Aorta (tissue), 5 donors: ENCODE data around the gene MYL11. TPM values are rescaled to one million over a fixed set of nuclear protein-coding genes. Genes with fewer than 3 reads are reported as not detected.
A peak's percentile ranks its signal among the peaks of the same experiment; 100 is the strongest.

Source experiments
- ATAC-seq: fragments of 200-7000 bp; cut with Tn5 transposase; one replicate; pipeline ENCODE4 v1.9.1; 2022; ENCODE audit warnings: moderate library complexity; ENCODE audit not compliant: low FRiP score
- DNase-seq, 2 donors: peaks; one replicate each; pipeline ENCODE4 v3.0.0-alpha.2; 2020
- H3K27ac ChIP-seq, 2 donors: one replicate each; pipeline ENCODE4 v1.5.1; 2013; ENCODE audit warnings: low read length in 2 of 2, mild to moderate bottlenecking in 2 of 2, moderate library complexity in 2 of 2, control low read depth in 1 of 2, inconsistent platforms in 1 of 2, low read depth in 1 of 2
- H3K27me3 ChIP-seq, 2 donors: one replicate each; pipeline ENCODE4 v1.6.1; 2013; ENCODE audit warnings: control low read depth in 1 of 2, low read length in 1 of 2, mild to moderate bottlenecking in 1 of 2, moderate library complexity in 1 of 2; ENCODE audit not compliant: insufficient read depth in 2 of 2, control insufficient read depth in 1 of 2
- H3K36me3 ChIP-seq, 2 donors: one replicate each; pipeline ENCODE4 v1.6.1; 2013; ENCODE audit warnings: control low read depth in 1 of 2, low read length in 1 of 2, mild to moderate bottlenecking in 1 of 2; ENCODE audit not compliant: insufficient read depth in 2 of 2, control insufficient read depth in 1 of 2
- H3K4me1 ChIP-seq, 2 donors: one replicate each; pipeline ENCODE4 v1.6.1; 2013; ENCODE audit warnings: low read length in 2 of 2, control low read depth in 1 of 2, mild to moderate bottlenecking in 1 of 2, moderate library complexity in 1 of 2; ENCODE audit not compliant: insufficient read depth in 2 of 2, control insufficient read depth in 1 of 2
- H3K4me3 ChIP-seq, 2 donors: one replicate each; pipeline ENCODE4 v1.5.1; 2013; ENCODE audit warnings: low read length in 2 of 2, control low read depth in 1 of 2, mild to moderate bottlenecking in 1 of 2
- H3K9me3 ChIP-seq: one replicate; pipeline ENCODE4 v1.6.1; 2013; ENCODE audit warnings: mild to moderate bottlenecking, low read length; ENCODE audit not compliant: control insufficient read depth
- WGBS, 2 donors: extraction: QIAGEN DNeasy Blood & Tissue Kit; methylation state at CpG; one replicate each; pipeline ENCODE4 v1.1.7; 2013; 5-methylcytosine and 5-hydroxymethylcytosine counted together
- intact Hi-C, 2 donors: fragments of 100-400 bp; cut with DNase I; formaldehyde crosslinking; loops; one replicate each; pipeline versions ENCODE4 v1.14.2 to v1.15.0; 2022
- polyA plus RNA-seq, 2 donors: library from polyadenylated mRNA; stranded (reverse); fragments of 200-250 nt; gene quantifications; one replicate each; pipeline ENCODE4 v1.2.3, GENCODE V29; 2013
- total RNA-seq, 2 donors: library from RNA; stranded (reverse); fragmentation: NEBNext Ultra II Directional; extraction: Animal tissue kit (Norgen Biotek cat#: 25700); gene quantifications; one replicate each; pipeline ENCODE4 v1.2.1, GENCODE V29; 2021
- donor health status: healthy with polysubstance abuse.
- donor health status: Bipolar disorder and iron deficiency.
- donor health status: DM: no; HTN: no; CAD: no.
- donor health status: DM: no; HTN: no; CAD: no.
- donor health status: DM: yes; HTN: yes; CAD: no.

MYL11 gene
- total and polyA plus RNA-seq, 4 donors: 0.26 TPM; not detected in 3

GRCh38 chr16:30367349-30368009 is 7.1 kb upstream of the MYL11 start:
- no peaks in the 10 kb centered on the region for H3K27me3 ChIP-seq
- intact Hi-C loops: no loop called here
- H3K4me1 ChIP-seq: peaks cover 0 to 4% of the 10 kb centered on the region in 2 donors
- DNase-seq (no peak), ATAC-seq (no peak)
- H3K36me3 ChIP-seq: no peaks in the 10 kb centered on the region
- H3K9me3 ChIP-seq: no peaks in the 10 kb centered on the region
- 59 to 60% methylated on average over 10 of the region's 10 CpGs for WGBS, 2 donors
- H3K4me3 ChIP-seq: peak overlapping the region in 1 of 2 donors; percentile 92
- H3K27ac ChIP-seq: peak overlapping the region in 1 of 2 donors; percentile 9

GRCh38 chr16:30368122-30368791 is 6.3 kb upstream of the MYL11 start:
- Histone ChIP-seq H3K4me3 (peak overlapping the region in 1 of 2 donors; percentile 92), H3K36me3 (no peaks in the 10 kb centered on the region), H3K27ac (no peak overlapping the region), H3K27me3 (no peaks in the 10 kb centered on the region), H3K4me1 (peaks cover 0 to 4% of the 10 kb centered on the region in 2 donors), H3K9me3 (no peaks in the 10 kb centered on the region)
- intact Hi-C loops: no loop called here
- ATAC-seq (no peak), DNase-seq (peak in 1 of 2 donors; percentile 67)
- WGBS, 2 donors: 1 to 3% methylated on average over 8 of the region's 8 CpGs

- WGBS, 2 donors: 5 to 8% methylated on average over 4 of the region's 4 CpGs
- H3K4me1 ChIP-seq: peaks cover 0 to 4% of the 10 kb centered on the region in 2 donors
- H3K27ac ChIP-seq: no peak overlapping the region
- no peaks in the 10 kb centered on the region for H3K9me3 ChIP-seq
- DNase-seq: no peak
- H3K36me3 ChIP-seq: no peaks in the 10 kb centered on the region
- intact Hi-C loops: no loop called here
- ATAC-seq: no peak
- no peaks in the 10 kb centered on the region for H3K27me3 ChIP-seq
- peak overlapping the region; percentile 92 for H3K4me3 ChIP-seq
Observed at GRCh38 chr16:30368792-30369090, 5.9 kb upstream of the MYL11 start.

GRCh38 chr16:30369091-30369937 is 5.3 kb upstream of the MYL11 start:
- intact Hi-C loops: no loop called here
- peak overlapping the region; percentile 92 for H3K4me3 ChIP-seq
- WGBS, 2 donors: 0 to 1% methylated on average over 45 of the region's 45 CpGs
- H3K4me1 ChIP-seq: peaks cover 0 to 4% of the 10 kb centered on the region in 2 donors
- H3K27ac ChIP-seq: peak overlapping the region in 1 of 2 donors; percentile 20
- H3K9me3 ChIP-seq: no peaks in the 10 kb centered on the region
- H3K36me3 ChIP-seq: no peaks in the 10 kb centered on the region
- H3K27me3 ChIP-seq: no peaks in the 10 kb centered on the region
- ATAC-seq (no peak), DNase-seq (no peak)

GRCh38 chr16:30369938-30370455 is 4.6 kb upstream of the MYL11 start:
- peaks cover 0 to 4% of the 10 kb centered on the region in 2 donors for H3K4me1 ChIP-seq
- no peaks in the 10 kb centered on the region for H3K9me3 ChIP-seq
- intact Hi-C loops: loop anchor here in 1 of 2 donors (2.0 to 10.0 kb wide), 2 partner anchors 35 to 285 kb away; partner anchors contain the start of genes FBRS and PRR14
- H3K27me3 ChIP-seq: no peaks in the 10 kb centered on the region
- H3K27ac ChIP-seq: peak overlapping the region in 1 of 2 donors; percentile 20
- H3K4me3 ChIP-seq: peak overlapping the region; percentile 92
- ATAC-seq: no peak
- DNase-seq: no peak
- H3K36me3 ChIP-seq: no peaks in the 10 kb centered on the region
- WGBS, 2 donors: 0 to 1% methylated on average over 28 to 76 of the region's 76 CpGs

- 0% methylated on average over 38 to 40 of the region's 40 CpGs for WGBS, 2 donors
- intact Hi-C loops: loop anchor here in 1 of 2 donors (2.0 to 10.0 kb wide), 2 partner anchors 36 to 284 kb away; partner anchors contain the start of genes FBRS and PRR14
- DNase-seq (peak; percentile 98), ATAC-seq (peak; percentile 96)
- Histone ChIP-seq H3K36me3 (no peaks in the 10 kb centered on the region), H3K27ac (peak within 1 kb of the TSS; percentile 20 to 39), H3K4me3 (peak within 1 kb of the TSS; percentile 92), H3K27me3 (no peaks in the 10 kb centered on the region), H3K4me1 (peaks cover 0 to 4% of the 10 kb centered on the region in 2 donors), H3K9me3 (no peaks in the 10 kb centered on the region)
Observed at GRCh38 chr16:30370456-30371247, 4.0 kb upstream of the MYL11 start, which contains the start of gene TBC1D10B. TBC1D10B (minus strand) TSS chr16:30370494; CDS start chr16:30370183, 311 bp downstream.

GRCh38 chr16:30371248-30371816 is 3.3 kb upstream of the MYL11 start:
- ATAC-seq (no peak), DNase-seq (no peak)
- Histone ChIP-seq H3K27ac (peak overlapping the region; percentile 1 to 39), H3K4me1 (peaks cover 0 to 4% of the 10 kb centered on the region in 2 donors), H3K9me3 (no peaks in the 10 kb centered on the region), H3K4me3 (no peak overlapping the region), H3K27me3 (no peaks in the 10 kb centered on the region), H3K36me3 (no peaks in the 10 kb centered on the region)
- intact Hi-C loops: loop anchor here in 1 of 2 donors (2.0 to 10.0 kb wide), 2 partner anchors 37 to 283 kb away; partner anchors contain the start of genes FBRS and PRR14
- WGBS, 2 donors: 19 to 22% methylated on average over 10 to 11 of the region's 11 CpGs
